Fibroblast of skin of back (primary cell): ENCODE data around the gene DNAH17.

ENCODE experiments used
- DNase-seq: peaks from one replicate; pipeline ENCODE4 v3.0.0-alpha.2; 2013

The DNAH17 gene

GRCh38 chr17:78541488-78542206 is 35.5 kb downstream of the DNAH17 start:
- DNase-seq: peak; percentile 68

- DNase-seq: no peak
Observed at GRCh38 chr17:78539781-78540180, 37.4 kb downstream of the DNAH17 start.

GRCh38 chr17:78538033-78538776 is 39.0 kb downstream of the DNAH17 start:
- no peak for DNase-seq

GRCh38 chr17:78537217-78537860 is 39.9 kb downstream of the DNAH17 start:
- DNase-seq: no peak

GRCh38 chr17:78535273-78536197 is 41.7 kb downstream of the DNAH17 start:
- DNase-seq: no peak

GRCh38 chr17:78534492-78535272 is 42.5 kb downstream of the DNAH17 start:
- no peak for DNase-seq

- peak; percentile 60 for DNase-seq
Observed at GRCh38 chr17:78532922-78533640, 44.1 kb downstream of the DNAH17 start.

- DNase-seq: no peak
Observed at GRCh38 chr17:78532311-78532710, 44.9 kb downstream of the DNAH17 start.

GRCh38 chr17:78530675-78531074 is 46.5 kb downstream of the DNAH17 start:
- DNase-seq: no peak

GRCh38 chr17:78529871-78530670 is 47.1 kb downstream of the DNAH17 start:
- no peak for DNase-seq

- no peak for DNase-seq
Observed at GRCh38 chr17:78529251-78529650, 47.9 kb downstream of the DNAH17 start.

GRCh38 chr17:78528541-78528940 is 48.7 kb downstream of the DNAH17 start:
- no peak for DNase-seq

GRCh38 chr17:78527345-78527744 is 49.9 kb downstream of the DNAH17 start:
- no peak for DNase-seq

- DNase-seq: no peak
Observed at GRCh38 chr17:78526231-78527025, 50.8 kb downstream of the DNAH17 start.

- no peak for DNase-seq
Observed at GRCh38 chr17:78525511-78526160, 51.6 kb downstream of the DNAH17 start.

GRCh38 chr17:78524870-78525510 is 52.2 kb downstream of the DNAH17 start:
- DNase-seq: no peak

- no peak for DNase-seq
Observed at GRCh38 chr17:78523934-78524655, 53.1 kb downstream of the DNAH17 start.
